SK-N-SH (cell line): Measurements from ENCODE around the gene RIN2. TPM values are rescaled to one million over a fixed set of nuclear protein-coding genes. Genes with fewer than 3 reads are reported as not detected.
A peak's percentile ranks its signal among the peaks of the same experiment; 100 is the strongest.

Experiments
- CTCF ChIA-PET: fragments of 300-600, 350-600 bp; formaldehyde crosslinking; extraction: SDS; loops from one replicate; lab custom pipeline; 2021; lab: Yijun Ruan, JAX
- POLR2A ChIA-PET: fragments of 350-600 bp; sonication (Branson Sonifier 250); formaldehyde crosslinking; extraction: SDS; loops from one replicate; lab custom pipeline; 2020; ENCODE audit warnings: antibody characterized with exemption, inconsistent platforms; lab: Yijun Ruan, JAX
- DNase-seq: peaks from one replicate; pipeline ENCODE4 v3.0.0; 2012
- H2AFZ ChIP-seq: fragments of 200-600 bp; sonication (generic); 2 replicates; pipeline ENCODE4 v1.8.1; 2016; ENCODE audit warnings: antibody characterized with exemption, mild to moderate bottlenecking, low read depth
- H3F3A ChIP-seq: fragments of 200-600 bp; sonication (generic); replicated peaks from 2 replicates; pipeline ENCODE3; 2016; ENCODE audit warnings: antibody characterized with exemption, mild to moderate bottlenecking; ENCODE audit not compliant: insufficient read depth
- H3K27ac ChIP-seq, 2 experiments: fragments of 200-500 bp in 1 of 2; fragments of 200-600 bp in 1 of 2; sonication (Bioruptor generic) in 1 of 2; sonication (generic), shearing (Covaris generic) in 1 of 2; 2 replicates each; pipeline versions ENCODE4 v1.5.1 to v1.6.1; 2014 to 2016; ENCODE audit warnings: low read depth in 2 of 2, inconsistent platforms in 1 of 2, low read length in 1 of 2, mild to moderate bottlenecking in 1 of 2, mixed read lengths in 1 of 2
- H3K27me3 ChIP-seq: fragments of 200-600 bp; sonication (generic), shearing (Covaris generic); 2 replicates; pipeline ENCODE4 v1.6.1; 2016; ENCODE audit warnings: mixed run types; ENCODE audit not compliant: insufficient read depth
- H3K36me3 ChIP-seq, 2 experiments: fragments of 200-500 bp in 1 of 2; fragments of 200-600 bp in 1 of 2; sonication (Bioruptor generic) in 1 of 2; sonication (generic) in 1 of 2; replicated peaks in 1 of 2; 2 replicates each; pipeline versions ENCODE3 to v1.5.1; 2014 to 2016; ENCODE audit warnings: low read length in 1 of 2, mild to moderate bottlenecking in 1 of 2; ENCODE audit not compliant: insufficient read depth in 2 of 2, control insufficient read depth in 1 of 2
- H3K4me1 ChIP-seq, 2 experiments: fragments of 200-500 bp in 1 of 2; fragments of 200-600 bp in 1 of 2; sonication (Bioruptor generic) in 1 of 2; sonication (generic), shearing (Covaris generic) in 1 of 2; 2 replicates each; pipeline versions ENCODE4 v1.5.1 to v1.6.1; 2014 to 2016; ENCODE audit warnings: low read depth in 1 of 2, low read length in 1 of 2, mixed run types in 1 of 2; ENCODE audit not compliant: insufficient read depth in 2 of 2, control insufficient read depth in 1 of 2
- H3K4me2 ChIP-seq: fragments of 200-600 bp; sonication (generic), shearing (Covaris generic); 2 replicates; pipeline ENCODE4 v1.6.1; 2017; ENCODE audit warnings: mixed run types
- H3K4me3 ChIP-seq, 2 experiments: fragments of 200-500 bp in 1 of 2; fragments of 200-600 bp in 1 of 2; sonication (Bioruptor generic) in 1 of 2; sonication (generic), shearing (Covaris generic) in 1 of 2; 2 replicates each; pipeline versions ENCODE4 v1.5.1 to v1.8.1; 2014 to 2016; ENCODE audit warnings: low read depth in 2 of 2, inconsistent platforms in 1 of 2, low read length in 1 of 2, mild to moderate bottlenecking in 1 of 2, mixed read lengths in 1 of 2, moderate library complexity in 1 of 2
- H3K79me2 ChIP-seq: fragments of 200-600 bp; sonication (generic); 2 replicates; pipeline ENCODE4 v1.8.1; 2017; ENCODE audit warnings: mild to moderate bottlenecking; ENCODE audit not compliant: insufficient read depth
- H3K9ac ChIP-seq: fragments of 200-600 bp; sonication (generic); 2 replicates; pipeline ENCODE4 v1.6.1; 2017; ENCODE audit warnings: mixed run types
- H3K9me2 ChIP-seq: fragments of 200-600 bp; sonication (generic); 2 replicates; pipeline ENCODE4 v1.6.1; 2017; ENCODE audit warnings: mixed run types
- H3K9me3 ChIP-seq: fragments of 200-600 bp; sonication (generic); 2 replicates; pipeline ENCODE4 v1.6.1; 2017; ENCODE audit warnings: mixed run types, mild to moderate bottlenecking, moderate library complexity
- H4K20me1 ChIP-seq: fragments of 200-600 bp; sonication (generic); 2 replicates; pipeline ENCODE4 v1.6.1; 2017; ENCODE audit warnings: mild to moderate bottlenecking, mixed run types; ENCODE audit not compliant: insufficient read depth
- ELF1 ChIP-seq: IDR thresholded peaks from 2 replicates; pipeline ENCODE4 v1.4.0; 2012
- FOXJ3 ChIP-seq: sonication (generic); formaldehyde crosslinking; IDR thresholded peaks from 2 replicates; pipeline ENCODE4 v1.5.1; 2020; ENCODE audit warnings: mild to moderate bottlenecking, missing genetic modification reagents
- FOXM1 ChIP-seq: IDR thresholded peaks from 2 replicates; pipeline ENCODE4 v1.4.0; 2012; ENCODE audit warnings: low read depth, mild to moderate bottlenecking
- GABPA ChIP-seq: IDR thresholded peaks from 2 replicates; pipeline ENCODE4 v1.4.0; 2012; ENCODE audit warnings: low read depth, mild to moderate bottlenecking
- NFIC ChIP-seq: IDR thresholded peaks from 2 replicates; pipeline ENCODE4 v1.4.0; 2012; ENCODE audit warnings: borderline replicate concordance
- NRF1 ChIP-seq: IDR thresholded peaks from 2 replicates; pipeline ENCODE4 v1.6.1; 2012; ENCODE audit warnings: low read depth, mild to moderate bottlenecking, low read length
- RAD21 ChIP-seq: IDR thresholded peaks from 2 replicates; pipeline ENCODE4 v1.6.1; 2012; ENCODE audit warnings: mild to moderate bottlenecking, low read length
- RCOR1 ChIP-seq: fragments of 150-350 bp; IDR thresholded peaks from 2 replicates; pipeline ENCODE4 v1.6.1; 2017; ENCODE audit warnings: antibody characterized with exemption, low read length
- RFX5 ChIP-seq: IDR thresholded peaks from 2 replicates; pipeline ENCODE4 v1.6.1; 2012; ENCODE audit warnings: mild to moderate bottlenecking, improper control_type of control experiment, low read length
- SIN3A ChIP-seq: IDR thresholded peaks from 2 replicates; pipeline ENCODE4 v1.6.1; 2012; ENCODE audit warnings: low read depth, mild to moderate bottlenecking, low read length, moderate library complexity, borderline replicate concordance
- SMC3 ChIP-seq: IDR thresholded peaks from 2 replicates; pipeline ENCODE4 v1.6.1; 2012; ENCODE audit warnings: low read depth, low read length, improper control_type of control experiment
- TAF1 ChIP-seq: IDR thresholded peaks from 2 replicates; pipeline ENCODE4 v1.6.1; 2012; ENCODE audit warnings: low read depth, mild to moderate bottlenecking, low read length, moderate library complexity, borderline replicate concordance
- TEAD4 ChIP-seq: IDR thresholded peaks from 2 replicates; pipeline ENCODE4 v1.4.0; 2012; ENCODE audit warnings: mild to moderate bottlenecking, borderline replicate concordance; ENCODE audit not compliant: insufficient read depth
- YY1 ChIP-seq: IDR thresholded peaks from 2 replicates; pipeline ENCODE4 v1.4.0; 2012; ENCODE audit warnings: low read depth, mild to moderate bottlenecking
- WGBS: methylation state at CpG from one replicate; pipeline ENCODE4 v1.1.6; 2017; ENCODE audit warnings: low lambda C conversion rate; 5-methylcytosine and 5-hydroxymethylcytosine counted together
- polyA plus RNA-seq, 3 experiments: library from polyadenylated mRNA; depleted of rRNA; stranded (reverse); fragments of >200 nt; gene quantifications; 2 replicates each; pipeline ENCODE4 v1.2.3, GENCODE V29; 2012
- TF ChIP-seq, protein P1 (sequence below): fragments of 200-600 bp; sonication (generic); IDR thresholded peaks from 2 replicates; pipeline ENCODE4 v1.6.1; 2017; ENCODE audit warnings: antibody characterized with exemption, mild to moderate bottlenecking, moderate library complexity
- TF ChIP-seq, protein P2 (sequence below): IDR thresholded peaks from 2 replicates; pipeline ENCODE4 v1.4.0; 2012; ENCODE audit warnings: low read depth, borderline replicate concordance
- TF ChIP-seq, protein P3 (sequence below): IDR thresholded peaks from 2 replicates; pipeline ENCODE4; 2012
- TF ChIP-seq, protein P4 (sequence below): fragments of 150-350 bp; IDR thresholded peaks from 2 replicates; pipeline ENCODE4 v1.6.1; 2017; ENCODE audit warnings: antibody characterized with exemption, low read length, low read depth, borderline replicate concordance
- TF ChIP-seq, protein P5 (sequence below): IDR thresholded peaks from 2 replicates; pipeline ENCODE4 v1.6.1; 2012; ENCODE audit warnings: mild to moderate bottlenecking, low read depth, low read length, moderate library complexity

RIN2 gene
- polyA plus RNA-seq, 1 of the 3 experiments (the other 2 are of a cell fraction) = 6.8 TPM

DNA sequence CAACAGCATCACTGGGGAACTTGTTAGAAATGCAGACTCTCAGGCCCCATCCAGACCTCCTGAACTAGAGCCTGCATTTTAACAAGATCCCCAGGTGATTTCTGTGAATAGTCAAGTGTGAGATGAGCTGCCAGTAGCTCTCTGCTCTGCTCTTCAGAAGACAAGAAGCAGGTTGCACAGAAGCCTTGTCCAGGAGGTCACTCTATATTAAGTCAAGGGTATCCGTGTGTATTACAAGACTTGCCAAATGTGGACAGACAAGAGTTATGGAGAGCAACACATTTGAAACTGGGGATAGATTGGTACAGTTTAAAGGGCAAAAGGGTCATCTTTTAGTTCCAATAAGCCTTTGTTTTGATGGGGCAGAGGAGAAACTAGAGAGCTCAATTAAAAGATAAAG lies 23.2 kb upstream of the RIN2 start:
- peak overlapping the region; percentile 42; the same call in 1 of the 2 replicates for H3K4me2 ChIP-seq
- H3K79me2 ChIP-seq = no peaks in the 10 kb centered on the region
- no peak for DNase-seq
- H3K27ac ChIP-seq = peak overlapping the region in 1 of 2 experiments; percentile 52; a peak in 1 of 4 replicates
- no peak overlapping the region for H3K4me3 ChIP-seq
- peaks cover 7 to 25% of the 10 kb centered on the region in 2 experiments for H3K4me1 ChIP-seq
- H3K36me3 ChIP-seq = no peaks in the 10 kb centered on the region
- 93% methylated on average over 1 of the region's 1 CpG for WGBS
- no peaks in the 10 kb centered on the region for H4K20me1 ChIP-seq
- no peak overlapping the region for H3K9ac ChIP-seq
- ChIA-PET POLR2A (no interaction called here), CTCF (interaction anchor here (1.0 kb wide), 1 partner anchor 94 kb away, joined by 3 read pairs; no protein-coding TSS in a partner anchor)
- no peaks in the 10 kb centered on the region for H3K9me2 ChIP-seq
- H2AFZ ChIP-seq = peak overlapping the region; percentile 94
- peaks cover 5% of the 10 kb centered on the region for H3F3A ChIP-seq
- H3K9me3 ChIP-seq = no peaks in the 10 kb centered on the region
- H3K27me3 ChIP-seq = no peaks in the 10 kb centered on the region
- TF ChIP-seq, protein P1, sequence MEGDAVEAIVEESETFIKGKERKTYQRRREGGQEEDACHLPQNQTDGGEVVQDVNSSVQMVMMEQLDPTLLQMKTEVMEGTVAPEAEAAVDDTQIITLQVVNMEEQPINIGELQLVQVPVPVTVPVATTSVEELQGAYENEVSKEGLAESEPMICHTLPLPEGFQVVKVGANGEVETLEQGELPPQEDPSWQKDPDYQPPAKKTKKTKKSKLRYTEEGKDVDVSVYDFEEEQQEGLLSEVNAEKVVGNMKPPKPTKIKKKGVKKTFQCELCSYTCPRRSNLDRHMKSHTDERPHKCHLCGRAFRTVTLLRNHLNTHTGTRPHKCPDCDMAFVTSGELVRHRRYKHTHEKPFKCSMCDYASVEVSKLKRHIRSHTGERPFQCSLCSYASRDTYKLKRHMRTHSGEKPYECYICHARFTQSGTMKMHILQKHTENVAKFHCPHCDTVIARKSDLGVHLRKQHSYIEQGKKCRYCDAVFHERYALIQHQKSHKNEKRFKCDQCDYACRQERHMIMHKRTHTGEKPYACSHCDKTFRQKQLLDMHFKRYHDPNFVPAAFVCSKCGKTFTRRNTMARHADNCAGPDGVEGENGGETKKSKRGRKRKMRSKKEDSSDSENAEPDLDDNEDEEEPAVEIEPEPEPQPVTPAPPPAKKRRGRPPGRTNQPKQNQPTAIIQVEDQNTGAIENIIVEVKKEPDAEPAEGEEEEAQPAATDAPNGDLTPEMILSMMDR = no peak
- TF ChIP-seq SIN3A = no peak
- TF ChIP-seq, protein P2, sequence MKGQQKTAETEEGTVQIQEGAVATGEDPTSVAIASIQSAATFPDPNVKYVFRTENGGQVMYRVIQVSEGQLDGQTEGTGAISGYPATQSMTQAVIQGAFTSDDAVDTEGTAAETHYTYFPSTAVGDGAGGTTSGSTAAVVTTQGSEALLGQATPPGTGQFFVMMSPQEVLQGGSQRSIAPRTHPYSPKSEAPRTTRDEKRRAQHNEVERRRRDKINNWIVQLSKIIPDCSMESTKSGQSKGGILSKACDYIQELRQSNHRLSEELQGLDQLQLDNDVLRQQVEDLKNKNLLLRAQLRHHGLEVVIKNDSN = no peak
- no peak for TF ChIP-seq TEAD4
- TF ChIP-seq, protein P3, sequence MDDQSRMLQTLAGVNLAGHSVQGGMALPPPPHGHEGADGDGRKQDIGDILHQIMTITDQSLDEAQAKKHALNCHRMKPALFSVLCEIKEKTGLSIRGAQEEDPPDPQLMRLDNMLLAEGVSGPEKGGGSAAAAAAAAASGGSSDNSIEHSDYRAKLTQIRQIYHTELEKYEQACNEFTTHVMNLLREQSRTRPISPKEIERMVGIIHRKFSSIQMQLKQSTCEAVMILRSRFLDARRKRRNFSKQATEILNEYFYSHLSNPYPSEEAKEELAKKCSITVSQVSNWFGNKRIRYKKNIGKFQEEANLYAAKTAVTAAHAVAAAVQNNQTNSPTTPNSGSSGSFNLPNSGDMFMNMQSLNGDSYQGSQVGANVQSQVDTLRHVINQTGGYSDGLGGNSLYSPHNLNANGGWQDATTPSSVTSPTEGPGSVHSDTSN = no peak
- no peak for TF ChIP-seq YY1
- no peak for TF ChIP-seq NFIC
- TF ChIP-seq TAF1 = no peak
- TF ChIP-seq RCOR1 = no peak
- TF ChIP-seq ELF1 = no peak
- no peak for TF ChIP-seq SMC3
- no peak for TF ChIP-seq FOXM1
- TF ChIP-seq, protein P4, sequence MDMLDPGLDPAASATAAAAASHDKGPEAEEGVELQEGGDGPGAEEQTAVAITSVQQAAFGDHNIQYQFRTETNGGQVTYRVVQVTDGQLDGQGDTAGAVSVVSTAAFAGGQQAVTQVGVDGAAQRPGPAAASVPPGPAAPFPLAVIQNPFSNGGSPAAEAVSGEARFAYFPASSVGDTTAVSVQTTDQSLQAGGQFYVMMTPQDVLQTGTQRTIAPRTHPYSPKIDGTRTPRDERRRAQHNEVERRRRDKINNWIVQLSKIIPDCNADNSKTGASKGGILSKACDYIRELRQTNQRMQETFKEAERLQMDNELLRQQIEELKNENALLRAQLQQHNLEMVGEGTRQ = no peak
- TF ChIP-seq GABPA = no peak
- TF ChIP-seq RAD21 = no peak
- no peak for TF ChIP-seq RFX5
- TF ChIP-seq NRF1 = no peak
- TF ChIP-seq FOXJ3 (CRISPR knock-in tag) = no peak
- TF ChIP-seq, protein P5, sequence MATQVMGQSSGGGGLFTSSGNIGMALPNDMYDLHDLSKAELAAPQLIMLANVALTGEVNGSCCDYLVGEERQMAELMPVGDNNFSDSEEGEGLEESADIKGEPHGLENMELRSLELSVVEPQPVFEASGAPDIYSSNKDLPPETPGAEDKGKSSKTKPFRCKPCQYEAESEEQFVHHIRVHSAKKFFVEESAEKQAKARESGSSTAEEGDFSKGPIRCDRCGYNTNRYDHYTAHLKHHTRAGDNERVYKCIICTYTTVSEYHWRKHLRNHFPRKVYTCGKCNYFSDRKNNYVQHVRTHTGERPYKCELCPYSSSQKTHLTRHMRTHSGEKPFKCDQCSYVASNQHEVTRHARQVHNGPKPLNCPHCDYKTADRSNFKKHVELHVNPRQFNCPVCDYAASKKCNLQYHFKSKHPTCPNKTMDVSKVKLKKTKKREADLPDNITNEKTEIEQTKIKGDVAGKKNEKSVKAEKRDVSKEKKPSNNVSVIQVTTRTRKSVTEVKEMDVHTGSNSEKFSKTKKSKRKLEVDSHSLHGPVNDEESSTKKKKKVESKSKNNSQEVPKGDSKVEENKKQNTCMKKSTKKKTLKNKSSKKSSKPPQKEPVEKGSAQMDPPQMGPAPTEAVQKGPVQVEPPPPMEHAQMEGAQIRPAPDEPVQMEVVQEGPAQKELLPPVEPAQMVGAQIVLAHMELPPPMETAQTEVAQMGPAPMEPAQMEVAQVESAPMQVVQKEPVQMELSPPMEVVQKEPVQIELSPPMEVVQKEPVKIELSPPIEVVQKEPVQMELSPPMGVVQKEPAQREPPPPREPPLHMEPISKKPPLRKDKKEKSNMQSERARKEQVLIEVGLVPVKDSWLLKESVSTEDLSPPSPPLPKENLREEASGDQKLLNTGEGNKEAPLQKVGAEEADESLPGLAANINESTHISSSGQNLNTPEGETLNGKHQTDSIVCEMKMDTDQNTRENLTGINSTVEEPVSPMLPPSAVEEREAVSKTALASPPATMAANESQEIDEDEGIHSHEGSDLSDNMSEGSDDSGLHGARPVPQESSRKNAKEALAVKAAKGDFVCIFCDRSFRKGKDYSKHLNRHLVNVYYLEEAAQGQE = no peak
